Measurements from ENCODE around the gene ABCC5. TPM values are rescaled to one million over a fixed set of nuclear protein-coding genes. Genes with fewer than 3 reads are reported as not detected.

The ABCC5 gene
- total and polyA plus RNA-seq, 2 of the 8 experiments (the other 6 are each of a cell fraction or from before 2014, with no cell fraction given), result 25.3 to 40.8 TPM

- H3K56ac ChIP-seq (replicated peaks; ENCODE audit: insufficient read length, low read depth, low read length), result no peak overlapping the region
- H3K14ac ChIP-seq (ENCODE audit: insufficient read length), result no peak overlapping the region
- no peak overlapping the region for H2BK120ac ChIP-seq (replicated peaks; ENCODE audit: low read depth, low read length)
- WGBS, 2 experiments (ENCODE audit: extremely low coverage in 1 of 2, insufficient coverage in 1 of 2, insufficient read length in 1 of 2, insufficient replicate concordance in 2 of 2, low coverage in 1 of 2, low lambda C conversion rate in 2 of 2, missing lambda C conversion rate in 1 of 2), result 93% methylated on average over 3 of the region's 3 CpGs; no CpG with 5 or more reads in 1 of the 2 experiments
- H2BK15ac ChIP-seq (ENCODE audit: low read length), result no peak overlapping the region
- no peak overlapping the region for H2AFZ ChIP-seq (ENCODE audit: low read length)
- no peaks in the 10 kb centered on the region for H3K27me3 ChIP-seq (replicated peaks in 1 of 4; ENCODE audit: control insufficient read depth in 3 of 4, extremely low read depth in 1 of 4, insufficient read depth in 3 of 4, low read length in 3 of 4)
- H3K4me1 ChIP-seq (replicated peaks in 1 of 4; ENCODE audit: control insufficient read depth in 3 of 4, insufficient read depth in 4 of 4, low read length in 3 of 4), result peaks cover 0 to 4% (median 2%) of the 10 kb centered on the region in 4 experiments; a peak in 2 of 7 replicates
- no peak overlapping the region for H3K27ac ChIP-seq (ENCODE audit: low read depth, low read length)
- CTCF ChIA-PET (ENCODE audit: partially characterized antibody), result interaction anchor here (1.0 to 1.3 kb wide), 2 partner anchors 10 to 79 kb away, joined by 3 to 6 read pairs; partner anchors contain the start of gene PARL
- H3K18ac ChIP-seq (ENCODE audit: extremely low read depth, low read length), result no peak overlapping the region
- H3K79me2 ChIP-seq (ENCODE audit: control insufficient read depth in 1 of 2, insufficient read depth in 2 of 2, low read length in 2 of 2), result peaks cover 12 to 85% of the 10 kb centered on the region in 2 experiments
- H3K9ac ChIP-seq (replicated peaks in 1 of 4; ENCODE audit: extremely low read depth in 1 of 4, low read depth in 3 of 4, low read length in 3 of 4), result no peak overlapping the region
- peaks cover 11% of the 10 kb centered on the region for H3K79me1 ChIP-seq (ENCODE audit: low read depth, low read length)
- DNase-seq (ENCODE audit: low read depth in 1 of 2, low spot score in 2 of 2) (no peak), FAIRE-seq (no peak)
- no peak overlapping the region for H3K23ac ChIP-seq (ENCODE audit: insufficient read length)
- H3K4ac ChIP-seq (replicated peaks; ENCODE audit: insufficient read length, low read depth, low read length), result no peak overlapping the region
- no peak overlapping the region for H3K4me2 ChIP-seq (ENCODE audit: insufficient read depth in 1 of 2, low read depth in 2 of 2, low read length in 2 of 2)
- no peaks in the 10 kb centered on the region; the same call in 1 of the 2 replicates for H3K23me2 ChIP-seq (ENCODE audit: low read depth, low read length)
- TF ChIP-seq FOSL1 (IDR thresholded peaks at IDR 0.05; ENCODE audit: insufficient read depth, low read depth, low read length), result no peak
- TF ChIP-seq, protein P1, sequence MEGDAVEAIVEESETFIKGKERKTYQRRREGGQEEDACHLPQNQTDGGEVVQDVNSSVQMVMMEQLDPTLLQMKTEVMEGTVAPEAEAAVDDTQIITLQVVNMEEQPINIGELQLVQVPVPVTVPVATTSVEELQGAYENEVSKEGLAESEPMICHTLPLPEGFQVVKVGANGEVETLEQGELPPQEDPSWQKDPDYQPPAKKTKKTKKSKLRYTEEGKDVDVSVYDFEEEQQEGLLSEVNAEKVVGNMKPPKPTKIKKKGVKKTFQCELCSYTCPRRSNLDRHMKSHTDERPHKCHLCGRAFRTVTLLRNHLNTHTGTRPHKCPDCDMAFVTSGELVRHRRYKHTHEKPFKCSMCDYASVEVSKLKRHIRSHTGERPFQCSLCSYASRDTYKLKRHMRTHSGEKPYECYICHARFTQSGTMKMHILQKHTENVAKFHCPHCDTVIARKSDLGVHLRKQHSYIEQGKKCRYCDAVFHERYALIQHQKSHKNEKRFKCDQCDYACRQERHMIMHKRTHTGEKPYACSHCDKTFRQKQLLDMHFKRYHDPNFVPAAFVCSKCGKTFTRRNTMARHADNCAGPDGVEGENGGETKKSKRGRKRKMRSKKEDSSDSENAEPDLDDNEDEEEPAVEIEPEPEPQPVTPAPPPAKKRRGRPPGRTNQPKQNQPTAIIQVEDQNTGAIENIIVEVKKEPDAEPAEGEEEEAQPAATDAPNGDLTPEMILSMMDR (IDR thresholded peaks at IDR 0.05; ENCODE audit: control extremely low read depth in 1 of 3, insufficient read depth in 1 of 3, low read depth in 1 of 3, low read length in 3 of 3), result no peak
- H3K9me3 ChIP-seq (ENCODE audit: insufficient read depth in 2 of 2, low read depth in 1 of 2, low read length in 1 of 2), result no peaks in the 10 kb centered on the region
- peaks cover 8 to 9% of the 10 kb centered on the region in 2 experiments for H4K20me1 ChIP-seq (replicated peaks in 1 of 2; ENCODE audit: control insufficient read depth in 1 of 2, insufficient read depth in 2 of 2, low read length in 2 of 2)
- H2BK5ac ChIP-seq (ENCODE audit: low read depth, low read length), result no peak overlapping the region
- H3K4me3 ChIP-seq (ENCODE audit: extremely low read depth in 1 of 4, insufficient read depth in 2 of 4, low read depth in 3 of 4, low read length in 4 of 4), result no peak overlapping the region
- H2AK5ac ChIP-seq (ENCODE audit: low read depth, low read length), result no peak overlapping the region
- H3K36me3 ChIP-seq (ENCODE audit: control insufficient read depth in 2 of 4, insufficient read depth in 4 of 4, low read length in 3 of 4), result no peaks in the 10 kb centered on the region
- H4K5ac ChIP-seq (ENCODE audit: insufficient read length, low read depth, low read length), result no peak overlapping the region
- POLR2A ChIA-PET (ENCODE audit: partially characterized antibody), result interaction anchor here (0.6 to 1.4 kb wide), 2 partner anchors 11 to 76 kb away, joined by 3 read pairs; partner anchors contain the start of gene PARL
- H2BK12ac ChIP-seq (ENCODE audit: low read depth, low read length), result no peak overlapping the region
- H4K8ac ChIP-seq (ENCODE audit: extremely low read depth, insufficient read depth, low read length), result no peak overlapping the region
- no peak overlapping the region for H4K91ac ChIP-seq (replicated peaks; ENCODE audit: insufficient read length, low read length)
- no peak overlapping the region for H2BK20ac ChIP-seq (ENCODE audit: low read length)
Measured at GRCh38 chr3:183873914-183874313, 143.8 kb downstream of the ABCC5 start.

Measured in H1 (cell line).